ENCODE measurements around the gene CPSF7.

CPSF7 gene

GRCh38 chr11:61417670-61418069, 12.1 kb downstream of the CPSF7 start:
- H3K4me3 ChIP-seq (ENCODE audit: low read depth, low read length) = no peak overlapping the region
- H3K27ac ChIP-seq = no peak overlapping the region
- no peak for TF ChIP-seq CTCF (IDR thresholded peaks at IDR 0.05; ENCODE audit: low read depth, low read length, missing control alignments)
- peaks cover 87% of the 10 kb centered on the region for H3K36me3 ChIP-seq (replicated peaks)
- H3K27me3 ChIP-seq (replicated peaks) = no peaks in the 10 kb centered on the region
- in situ Hi-C loops (cut with HindIII; ENCODE audit: low pct_ligation_motif_present, low sequenced_read_pairs) = no loop called here
- no peak for DNase-seq

- in situ Hi-C loops (cut with HindIII; ENCODE audit: low pct_ligation_motif_present, low sequenced_read_pairs) = no loop called here
Measured at GRCh38 chr11:61416941-61417340, 12.8 kb downstream of the CPSF7 start.

DNA sequence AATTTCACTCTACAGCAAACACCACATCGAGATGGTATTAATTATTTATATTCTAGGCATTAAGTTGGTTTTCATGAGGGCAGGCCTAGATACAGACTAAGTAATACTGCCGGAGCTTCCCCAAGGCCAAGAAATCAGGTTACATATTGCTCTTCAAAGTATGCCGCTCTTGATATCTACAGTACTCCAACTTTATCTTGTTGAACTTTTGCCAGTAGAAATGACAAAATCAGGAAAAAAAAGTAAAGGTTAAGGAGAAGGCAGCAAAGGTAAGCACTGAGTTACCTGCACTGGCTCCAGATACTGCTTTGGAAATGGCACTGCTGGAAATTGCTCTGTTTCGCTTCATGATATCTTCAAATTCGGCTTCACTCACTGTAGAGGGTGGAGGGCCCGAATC, 14.4 kb downstream of the CPSF7 start:
- TF ChIP-seq CTCF (IDR thresholded peaks at IDR 0.05; ENCODE audit: low read depth, low read length, missing control alignments) = no peak
- Histone ChIP-seq H3K36me3 (replicated peaks) (peaks cover 92% of the 10 kb centered on the region), H3K4me3 (ENCODE audit: low read depth, low read length) (no peak overlapping the region), H3K27me3 (replicated peaks) (no peaks in the 10 kb centered on the region), H3K27ac (no peak overlapping the region)
- DNase-seq = no peak
- in situ Hi-C loops (cut with HindIII; ENCODE audit: low pct_ligation_motif_present, low sequenced_read_pairs) = no loop called here

More at GRCh38 chr11:61416941-61417340, 12.8 kb downstream of the CPSF7 start:
- Histone ChIP-seq H3K27ac (no peak overlapping the region), H3K36me3 (replicated peaks) (peaks cover 88% of the 10 kb centered on the region), H3K27me3 (replicated peaks) (no peaks in the 10 kb centered on the region), H3K4me3 (ENCODE audit: low read depth, low read length) (no peak overlapping the region)
- no peak for TF ChIP-seq CTCF (IDR thresholded peaks at IDR 0.05; ENCODE audit: low read depth, low read length, missing control alignments)
- no peak for DNase-seq

DNA sequence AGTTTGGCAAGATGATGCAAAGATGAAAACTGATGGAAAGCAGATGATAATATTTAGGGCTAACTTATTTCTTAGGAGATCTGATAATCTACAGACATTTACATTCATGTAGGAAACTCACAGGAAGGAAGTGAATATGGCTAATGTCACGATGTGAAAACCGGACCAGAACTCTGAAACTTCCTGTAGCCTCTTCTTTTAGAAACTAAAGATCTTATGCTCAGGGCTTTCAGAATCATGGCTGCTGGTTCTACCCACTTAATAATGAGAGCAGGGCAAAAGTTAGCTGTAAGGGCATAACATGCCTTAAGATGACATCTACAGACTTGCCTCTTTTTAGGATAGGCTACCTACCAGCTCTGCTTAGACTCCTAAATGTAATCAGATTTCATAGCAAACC, 15.2 kb downstream of the CPSF7 start:
- no peak overlapping the region for H3K4me3 ChIP-seq (ENCODE audit: low read depth, low read length)
- no peak overlapping the region for H3K27ac ChIP-seq
- H3K36me3 ChIP-seq (replicated peaks) = peaks cover 92% of the 10 kb centered on the region
- no peaks in the 10 kb centered on the region for H3K27me3 ChIP-seq (replicated peaks)
- no peak for DNase-seq
- in situ Hi-C loops (cut with HindIII; ENCODE audit: low pct_ligation_motif_present, low sequenced_read_pairs) = no loop called here
- no peak for TF ChIP-seq CTCF (IDR thresholded peaks at IDR 0.05; ENCODE audit: low read depth, low read length, missing control alignments)

GRCh38 chr11:61413496-61413895, 16.3 kb downstream of the CPSF7 start:
- no peak for DNase-seq
- no peak overlapping the region for H3K27ac ChIP-seq
- no peaks in the 10 kb centered on the region for H3K27me3 ChIP-seq (replicated peaks)
- peaks cover 87% of the 10 kb centered on the region for H3K36me3 ChIP-seq (replicated peaks)
- no peak for TF ChIP-seq CTCF (IDR thresholded peaks at IDR 0.05; ENCODE audit: low read depth, low read length, missing control alignments)
- H3K4me3 ChIP-seq (ENCODE audit: low read depth, low read length) = no peak overlapping the region
- in situ Hi-C loops (cut with HindIII; ENCODE audit: low pct_ligation_motif_present, low sequenced_read_pairs) = no loop called here

GRCh38 chr11:61411589-61411988, 18.2 kb downstream of the CPSF7 start:
- H3K4me3 ChIP-seq (ENCODE audit: low read depth, low read length) = no peak overlapping the region
- in situ Hi-C loops (cut with HindIII; ENCODE audit: low pct_ligation_motif_present, low sequenced_read_pairs) = no loop called here
- H3K27me3 ChIP-seq (replicated peaks) = no peaks in the 10 kb centered on the region
- no peak for TF ChIP-seq CTCF (IDR thresholded peaks at IDR 0.05; ENCODE audit: low read depth, low read length, missing control alignments)
- no peak overlapping the region for H3K27ac ChIP-seq
- DNase-seq = no peak
- peaks cover 87% of the 10 kb centered on the region for H3K36me3 ChIP-seq (replicated peaks)

Measured in brain microvascular endothelial cell (primary cell).